B cell (primary cell): ENCODE measurements around the gene NMT2. TPM values are rescaled to one million over a fixed set of nuclear protein-coding genes. Genes with fewer than 3 reads are reported as not detected.

ENCODE experiments used
- ATAC-seq: fragments of 200-7000 bp; cut with Tn5 transposase; one replicate; pipeline ENCODE4 v1.10.0; 2021; ENCODE audit warnings: low read depth, mild to moderate bottlenecking, moderate number of reproducible peaks, moderate library complexity
- CTCF ChIA-PET: fragments of 350-600 bp; sonication (Branson Sonifier 250); formaldehyde crosslinking; loops from one replicate; lab custom pipeline; 2021; ENCODE audit warnings: antibody characterized with exemption, inconsistent platforms; lab: Charles Lee
- POLR2A ChIA-PET: fragments of 350-600 bp; sonication (Branson Sonifier 250); formaldehyde crosslinking; loops from one replicate; lab custom pipeline; 2021; ENCODE audit warnings: antibody characterized with exemption; lab: Charles Lee
- DNase-seq: peaks from one replicate; pipeline ENCODE4 v3.0.0; 2013
- H2AFZ ChIP-seq: 2 replicates; pipeline ENCODE4 v1.6.1; 2012; ENCODE audit warnings: mild to moderate bottlenecking, low read depth, low read length; ENCODE audit not compliant: insufficient read depth, poor library complexity, severe bottlenecking
- H3K27ac ChIP-seq, 2 donors: 1 replicate in 1 of 2; 2 replicates in 1 of 2; pipeline ENCODE4 v1.5.1; 2012 to 2013; ENCODE audit warnings: low read length in 2 of 2, mild to moderate bottlenecking in 2 of 2, moderate library complexity in 1 of 2
- H3K27me3 ChIP-seq, 4 experiments: fragments of 200-600 bp in 1 of 4; sonication (generic) in 1 of 4; replicated peaks in 1 of 4; 1 replicate in 2 of 4; 2 replicates in 2 of 4; pipeline versions ENCODE4 v1.6.1 to v1.7.0; 2013 to 2016; ENCODE audit warnings: low read length in 3 of 4, mild to moderate bottlenecking in 2 of 4, mixed read lengths in 1 of 4, moderate library complexity in 1 of 4; ENCODE audit not compliant: insufficient read depth in 4 of 4, control insufficient read depth in 3 of 4; ENCODE audit errors: control extremely low read depth in 1 of 4
- H3K36me3 ChIP-seq, 2 experiments: replicated peaks in 1 of 2; 1 replicate in 1 of 2; 2 replicates in 1 of 2; pipeline versions ENCODE4 v1.6.1 to v1.7.1; 2013; ENCODE audit warnings: low read length in 1 of 2; ENCODE audit not compliant: insufficient read depth in 2 of 2, control insufficient read depth in 1 of 2; ENCODE audit errors: control extremely low read depth in 1 of 2, extremely low read depth in 1 of 2
- H3K4me1 ChIP-seq, 2 donors: fragments of 200-600 bp in 1 of 2; sonication (generic) in 1 of 2; 1 replicate in 1 of 2; 2 replicates in 1 of 2; pipeline versions ENCODE4 v1.5.1 to v1.6.1; 2013 to 2017; ENCODE audit warnings: low read length in 2 of 2; ENCODE audit not compliant: control insufficient read depth in 2 of 2, insufficient read depth in 2 of 2
- H3K4me2 ChIP-seq: replicated peaks from 2 replicates; pipeline ENCODE3; 2012; ENCODE audit warnings: mild to moderate bottlenecking, low read depth, low read length; ENCODE audit not compliant: poor library complexity, severe bottlenecking
- H3K4me3 ChIP-seq, 5 experiments: fragments of 200-600 bp in 1 of 5; sonication (generic) in 1 of 5; 1 replicate in 3 of 5; 2 replicates in 2 of 5; pipeline versions ENCODE4 v1.5.1 to v1.7.0; 2011 to 2016; ENCODE audit warnings: low read length in 4 of 5, mild to moderate bottlenecking in 4 of 5, low read depth in 2 of 5, control low read depth in 1 of 5, moderate library complexity in 1 of 5; ENCODE audit not compliant: insufficient read depth in 1 of 5; ENCODE audit errors: control extremely low read depth in 1 of 5, extremely low read depth in 1 of 5
- H3K79me2 ChIP-seq: fragments of 200-600 bp; sonication (generic); one replicate; pipeline ENCODE4 v1.6.0; 2016; ENCODE audit warnings: low read length; ENCODE audit not compliant: control insufficient read depth, insufficient read depth
- H3K9ac ChIP-seq: fragments of 200-600 bp; sonication (generic); 2 replicates; pipeline ENCODE4 v1.6.1; 2017; ENCODE audit warnings: mild to moderate bottlenecking, low read length, moderate library complexity
- H3K9me3 ChIP-seq, 3 donors: one replicate each; pipeline versions ENCODE4 v1.6.1 to v1.7.1; 2013; ENCODE audit warnings: low read length in 2 of 3; ENCODE audit not compliant: control insufficient read depth in 2 of 3, insufficient read depth in 1 of 3; ENCODE audit errors: control extremely low read depth in 1 of 3
- H4K20me1 ChIP-seq: 2 replicates; pipeline ENCODE4 v1.6.0; 2012; ENCODE audit warnings: mild to moderate bottlenecking, low read length; ENCODE audit not compliant: insufficient read depth, control insufficient read depth, poor library complexity, severe bottlenecking
- H3K27ac Mint-ChIP-seq: one replicate; pipeline ENCODE4 v1.8.0; 2021; ENCODE audit warnings: mixed read lengths
- H3K27me3 Mint-ChIP-seq: one replicate; pipeline ENCODE4 v1.8.0; 2021; ENCODE audit warnings: mixed read lengths
- H3K4me1 Mint-ChIP-seq: one replicate; pipeline ENCODE4 v1.8.0; 2021; ENCODE audit warnings: mixed read lengths
- H3K4me3 Mint-ChIP-seq: one replicate; pipeline ENCODE4 v1.8.0; 2021; ENCODE audit warnings: mixed read lengths
- H3K9me3 Mint-ChIP-seq: one replicate; pipeline ENCODE4 v1.8.0; 2022; ENCODE audit warnings: mixed read lengths; ENCODE audit not compliant: insufficient read depth
- CTCF ChIP-seq: fragments of 200-600 bp; IDR thresholded peaks from one replicate; pipeline ENCODE4 v1.8.0; 2022; ENCODE audit warnings: antibody characterized with exemption, mild to moderate bottlenecking
- EZH2 ChIP-seq: IDR thresholded peaks from 2 replicates; pipeline ENCODE4 v1.6.1; 2012; ENCODE audit warnings: borderline replicate concordance, low read depth, mild to moderate bottlenecking, moderate library complexity, low read length; ENCODE audit not compliant: insufficient read depth, poor library complexity, severe bottlenecking
- WGBS: methylation state at CpG from one replicate; pipeline ENCODE4 v1.1.5; 2013; ENCODE audit warnings: missing lambda C conversion rate; ENCODE audit not compliant: insufficient coverage; 5-methylcytosine and 5-hydroxymethylcytosine counted together
- intact Hi-C: fragments of 100-400 bp; cut with micrococcal nuclease; formaldehyde crosslinking; loops from one replicate; pipeline ENCODE4 v1.10.0; 2022
- polyA plus RNA-seq: library from polyadenylated mRNA; depleted of rRNA; stranded (reverse); fragments of >200 nt; gene quantifications from 2 replicates; pipeline ENCODE4 v1.2.3, GENCODE V29; 2012
- total RNA-seq, 2 donors: library from RNA; stranded (reverse); fragments of 120-200 nt in 1 of 2; gene quantifications; 1 replicate in 1 of 2; 2 replicates in 1 of 2; pipeline versions ENCODE4 v1.2.3 to v1.2.4, GENCODE V29; 2013 to 2022

NMT2 gene
- total and polyA plus RNA-seq, 2 donors (not counting 1 experiment from before 2014, with no cell fraction given): 2.8 to 73.3 TPM

DNA sequence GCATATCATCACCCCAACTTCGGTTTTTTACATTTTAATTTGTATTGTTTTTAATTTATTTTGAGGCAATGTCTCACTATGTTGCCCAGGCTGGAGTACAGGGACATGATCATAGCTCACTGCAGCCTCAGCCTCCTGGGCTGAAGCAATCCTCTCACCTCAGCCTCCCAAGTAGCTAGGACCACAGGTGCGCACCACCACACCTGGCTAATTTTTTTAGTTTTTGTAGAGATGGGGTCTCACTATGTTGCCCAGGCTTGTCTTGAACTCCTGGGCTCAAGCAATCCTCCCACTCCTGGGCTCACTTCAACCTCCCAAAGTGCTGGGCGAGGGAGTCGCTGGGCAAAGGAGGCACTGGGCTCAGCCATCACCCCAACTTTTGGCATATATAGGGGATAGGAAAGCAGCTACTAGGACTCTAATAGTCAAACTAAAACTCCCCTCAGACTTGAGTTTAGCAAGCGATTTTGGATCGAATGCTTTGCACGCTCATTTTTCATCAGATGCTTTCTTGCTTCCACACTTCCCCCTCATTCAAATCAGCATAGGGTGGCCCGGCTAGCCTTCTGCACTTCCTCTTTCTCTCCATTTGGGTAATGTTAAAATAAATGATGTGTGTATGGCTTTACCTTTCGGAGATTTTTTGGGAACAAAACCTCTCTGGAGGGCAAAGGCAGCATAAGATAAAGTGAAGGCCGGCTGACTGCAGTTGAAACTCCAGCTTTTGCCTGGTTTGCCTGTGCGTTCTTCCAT is 20.8 kb upstream of the NMT2 start:
- Histone ChIP-seq H3K4me2 (peak overlapping the region; percentile 65), H3K36me3 (no peaks in the 10 kb centered on the region), H3K27me3 (peaks cover 0 to 2% (median 0%) of the 10 kb centered on the region in 4 experiments), H2AFZ (peak overlapping the region; percentile 73), H3K4me3 (peak overlapping the region in 2 of 5 experiments; percentile 26 to 38), H3K9ac (no peak overlapping the region), H3K27ac (no peak overlapping the region), H3K4me1 (peaks cover 10 to 20% of the 10 kb centered on the region in 2 donors), H3K79me2 (no peaks in the 10 kb centered on the region), H4K20me1 (no peaks in the 10 kb centered on the region), H3K9me3 (peaks cover 0 to 7% (median 0%) of the 10 kb centered on the region in 3 donors)
- Mint-ChIP-seq H3K27ac (no peak overlapping the region), H3K9me3 (no peaks in the 10 kb centered on the region), H3K27me3 (peaks cover 2% of the 10 kb centered on the region), H3K4me3 (peak overlapping the region; percentile 6), H3K4me1 (peaks cover 18% of the 10 kb centered on the region)
- intact Hi-C loops: no loop called here
- ChIA-PET POLR2A (interaction anchor here (1.2 kb wide), 1 partner anchor 21 kb away, joined by 5 read pairs; the partner anchor contains the start of gene NMT2), CTCF (interaction anchor here (0.6 to 1.6 kb wide), 5 partner anchors 8 to 307 kb away, joined by 3 to 4 read pairs (median 3); no protein-coding TSS in a partner anchor)
- DNase-seq (peak; percentile 63), ATAC-seq (peak; percentile 69)
- WGBS: 35% methylated on average over 2 of the region's 11 CpGs
- TF ChIP-seq CTCF: no peak
- TF ChIP-seq EZH2: no peak

GRCh38 chr10:15188603-15189002 is 20.1 kb upstream of the NMT2 start:
- intact Hi-C loops: no loop called here
- peaks cover 10 to 20% of the 10 kb centered on the region in 2 donors for H3K4me1 ChIP-seq
- ChIA-PET CTCF (interaction anchor here (1.4 to 1.6 kb wide), 3 partner anchors 8 to 83 kb away, joined by 3 to 4 read pairs (median 4); no protein-coding TSS in a partner anchor), POLR2A (interaction anchor here (1.2 kb wide), 1 partner anchor 20 kb away, joined by 5 read pairs; the partner anchor contains the start of gene NMT2)
- no peak overlapping the region for H3K4me3 Mint-ChIP-seq
- H3K27me3 ChIP-seq: peaks cover 0 to 2% (median 0%) of the 10 kb centered on the region in 4 experiments
- no peak overlapping the region for H3K27ac ChIP-seq
- H3K27ac Mint-ChIP-seq: no peak overlapping the region
- ATAC-seq (no peak), DNase-seq (no peak)
- TF ChIP-seq EZH2: no peak
- TF ChIP-seq CTCF: no peak
- H3K79me2 ChIP-seq: no peaks in the 10 kb centered on the region
- no peaks in the 10 kb centered on the region for H3K9me3 Mint-ChIP-seq
- H3K4me3 ChIP-seq: no peak overlapping the region
- peaks cover 18% of the 10 kb centered on the region for H3K4me1 Mint-ChIP-seq
- H3K4me2 ChIP-seq: no peak overlapping the region
- H3K9me3 ChIP-seq: peaks cover 0 to 8% (median 0%) of the 10 kb centered on the region in 3 donors
- no peak overlapping the region for H2AFZ ChIP-seq
- no peaks in the 10 kb centered on the region for H4K20me1 ChIP-seq
- WGBS: no CpG with 5 or more reads among the region's 5 CpGs
- H3K9ac ChIP-seq: no peak overlapping the region
- no peaks in the 10 kb centered on the region for H3K36me3 ChIP-seq
- peaks cover 2% of the 10 kb centered on the region for H3K27me3 Mint-ChIP-seq
